MM.1S (cell line): ENCODE measurements around the gene PPP1R15B.

Experiments used
- DNase-seq: peaks from one replicate; pipeline ENCODE4 v3.0.0-alpha.2; 2015
- H2AFZ ChIP-seq: fragments of 300-600 bp; sonication (generic); 2 replicates; pipeline ENCODE4 v1.6.0; 2016; ENCODE audit warnings: antibody characterized with exemption, low read length
- H3F3A ChIP-seq: fragments of 300-600 bp; sonication (generic); 2 replicates; pipeline ENCODE4 v1.6.1; 2016; ENCODE audit warnings: mild to moderate bottlenecking, antibody characterized with exemption, low read length, moderate library complexity, mixed read lengths; ENCODE audit not compliant: insufficient read depth
- H3K27ac ChIP-seq: fragments of 300-600 bp; sonication (generic); 2 replicates; pipeline ENCODE4 v1.5.1; 2016; ENCODE audit warnings: mild to moderate bottlenecking, low read length
- H3K27me3 ChIP-seq: fragments of 300-600 bp; sonication (generic); replicated peaks from 2 replicates; pipeline ENCODE4 v1.6.0; 2016; ENCODE audit warnings: low read length; ENCODE audit not compliant: insufficient read depth
- H3K36me3 ChIP-seq: fragments of 300-600 bp; sonication (generic); replicated peaks from 2 replicates; pipeline ENCODE4 v1.6.1; 2016; ENCODE audit warnings: mild to moderate bottlenecking, low read length, mixed read lengths; ENCODE audit not compliant: insufficient read depth
- H3K4me1 ChIP-seq: fragments of 300-600 bp; sonication (generic); 2 replicates; pipeline ENCODE4 v1.6.1; 2016; ENCODE audit warnings: low read length, mixed read lengths
- H3K4me2 ChIP-seq: fragments of 300-600 bp; sonication (generic); 2 replicates; pipeline ENCODE4 v1.6.0; 2016; ENCODE audit warnings: low read depth, low read length
- H3K4me3 ChIP-seq: fragments of 300-600 bp; sonication (generic); 2 replicates; pipeline ENCODE4 v1.5.1; 2016; ENCODE audit warnings: low read length, mixed read lengths
- H3K79me2 ChIP-seq: fragments of 300-600 bp; sonication (generic); 2 replicates; pipeline ENCODE4 v1.6.1; 2016; ENCODE audit warnings: mixed run types, low read length, mixed read lengths
- H3K9ac ChIP-seq: fragments of 300-600 bp; sonication (generic); 2 replicates; pipeline ENCODE4 v1.6.1; 2016; ENCODE audit warnings: low read length, mixed read lengths
- H3K9me2 ChIP-seq: fragments of 300-600 bp; sonication (generic); replicated peaks from 2 replicates; pipeline ENCODE4 v1.6.1; 2016; ENCODE audit warnings: mild to moderate bottlenecking, low read length, mixed read lengths; ENCODE audit not compliant: insufficient read depth
- H3K9me3 ChIP-seq: fragments of 300-600 bp; sonication (generic); replicated peaks from 2 replicates; pipeline ENCODE4 v1.6.1; 2016; ENCODE audit warnings: mild to moderate bottlenecking, low read length, mixed read lengths; ENCODE audit not compliant: insufficient read depth
- H4K20me1 ChIP-seq: fragments of 300-600 bp; sonication (generic); 2 replicates; pipeline ENCODE4 v1.6.1; 2016; ENCODE audit warnings: mild to moderate bottlenecking, low read length, moderate library complexity, mixed read lengths; ENCODE audit not compliant: insufficient read depth
- EZH2 ChIP-seq: fragments of 300-600 bp; sonication (generic); optimal IDR thresholded peaks from 2 replicates; pipeline ENCODE3; 2017; ENCODE audit warnings: low read depth, mild to moderate bottlenecking, antibody characterized with exemption, low read length, mixed read lengths
- EZH2phosphoT487 ChIP-seq: fragments of 300-600 bp; sonication (generic); IDR thresholded peaks from 2 replicates; pipeline ENCODE4 v1.6.1; 2018; ENCODE audit warnings: antibody characterized with exemption, low read length
- TF ChIP-seq, protein P1 (sequence below): fragments of 300-600 bp; sonication (generic); IDR thresholded peaks from 2 replicates; pipeline ENCODE4 v1.5.1; 2016; ENCODE audit warnings: antibody characterized with exemption, low read length, mixed read lengths

Gene PPP1R15B

DNA sequence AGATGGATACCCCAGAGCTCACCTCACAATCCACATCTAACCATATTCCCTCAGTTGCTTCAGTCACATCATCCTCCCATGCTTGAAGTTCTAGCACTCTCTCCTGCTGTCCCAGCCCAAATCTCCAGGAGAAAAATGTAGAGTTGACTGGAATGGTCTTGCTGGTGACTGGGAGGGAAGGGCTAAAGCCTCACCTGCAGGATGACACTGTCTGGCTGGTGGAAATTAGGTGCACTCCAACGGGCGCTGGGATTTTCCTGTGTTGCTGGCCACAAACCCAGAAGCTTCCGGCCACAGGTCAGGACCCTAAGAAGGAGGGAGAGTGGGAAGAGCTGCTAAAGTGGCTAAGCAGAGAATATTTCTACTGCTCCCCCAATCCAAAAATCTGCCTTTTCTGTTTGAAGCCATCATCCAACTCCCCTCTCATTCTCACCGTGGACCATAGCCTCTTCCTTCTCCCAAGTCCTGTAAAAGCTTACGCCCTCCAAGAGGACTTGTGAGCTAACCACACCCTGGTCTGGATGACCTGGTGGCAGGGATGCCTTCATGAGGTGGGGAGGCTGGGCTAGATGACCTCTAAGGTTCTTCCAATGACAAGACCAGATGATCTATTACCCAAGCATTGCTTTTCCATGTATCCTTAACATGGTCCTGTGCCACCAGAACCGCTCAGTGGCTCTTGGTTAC, 37.5 kb upstream of the PPP1R15B start:
- no peaks in the 10 kb centered on the region for H3K79me2 ChIP-seq
- H3K4me1 ChIP-seq: peaks cover 7% of the 10 kb centered on the region
- no peak for DNase-seq
- H3K9ac ChIP-seq: no peak overlapping the region
- no peaks in the 10 kb centered on the region for H4K20me1 ChIP-seq
- no peak overlapping the region for H3K27ac ChIP-seq
- H2AFZ ChIP-seq: no peak overlapping the region
- no peaks in the 10 kb centered on the region for H3K9me2 ChIP-seq
- no peak overlapping the region for H3K4me2 ChIP-seq
- peaks cover 3% of the 10 kb centered on the region; the same call in 1 of the 2 replicates for H3F3A ChIP-seq
- no peak overlapping the region for H3K4me3 ChIP-seq
- no peaks in the 10 kb centered on the region for H3K27me3 ChIP-seq
- TF ChIP-seq EZH2phosphoT487: no peak
- TF ChIP-seq, protein P1, sequence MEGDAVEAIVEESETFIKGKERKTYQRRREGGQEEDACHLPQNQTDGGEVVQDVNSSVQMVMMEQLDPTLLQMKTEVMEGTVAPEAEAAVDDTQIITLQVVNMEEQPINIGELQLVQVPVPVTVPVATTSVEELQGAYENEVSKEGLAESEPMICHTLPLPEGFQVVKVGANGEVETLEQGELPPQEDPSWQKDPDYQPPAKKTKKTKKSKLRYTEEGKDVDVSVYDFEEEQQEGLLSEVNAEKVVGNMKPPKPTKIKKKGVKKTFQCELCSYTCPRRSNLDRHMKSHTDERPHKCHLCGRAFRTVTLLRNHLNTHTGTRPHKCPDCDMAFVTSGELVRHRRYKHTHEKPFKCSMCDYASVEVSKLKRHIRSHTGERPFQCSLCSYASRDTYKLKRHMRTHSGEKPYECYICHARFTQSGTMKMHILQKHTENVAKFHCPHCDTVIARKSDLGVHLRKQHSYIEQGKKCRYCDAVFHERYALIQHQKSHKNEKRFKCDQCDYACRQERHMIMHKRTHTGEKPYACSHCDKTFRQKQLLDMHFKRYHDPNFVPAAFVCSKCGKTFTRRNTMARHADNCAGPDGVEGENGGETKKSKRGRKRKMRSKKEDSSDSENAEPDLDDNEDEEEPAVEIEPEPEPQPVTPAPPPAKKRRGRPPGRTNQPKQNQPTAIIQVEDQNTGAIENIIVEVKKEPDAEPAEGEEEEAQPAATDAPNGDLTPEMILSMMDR: no peak
- H3K9me3 ChIP-seq: no peaks in the 10 kb centered on the region
- no peaks in the 10 kb centered on the region for H3K36me3 ChIP-seq

DNA sequence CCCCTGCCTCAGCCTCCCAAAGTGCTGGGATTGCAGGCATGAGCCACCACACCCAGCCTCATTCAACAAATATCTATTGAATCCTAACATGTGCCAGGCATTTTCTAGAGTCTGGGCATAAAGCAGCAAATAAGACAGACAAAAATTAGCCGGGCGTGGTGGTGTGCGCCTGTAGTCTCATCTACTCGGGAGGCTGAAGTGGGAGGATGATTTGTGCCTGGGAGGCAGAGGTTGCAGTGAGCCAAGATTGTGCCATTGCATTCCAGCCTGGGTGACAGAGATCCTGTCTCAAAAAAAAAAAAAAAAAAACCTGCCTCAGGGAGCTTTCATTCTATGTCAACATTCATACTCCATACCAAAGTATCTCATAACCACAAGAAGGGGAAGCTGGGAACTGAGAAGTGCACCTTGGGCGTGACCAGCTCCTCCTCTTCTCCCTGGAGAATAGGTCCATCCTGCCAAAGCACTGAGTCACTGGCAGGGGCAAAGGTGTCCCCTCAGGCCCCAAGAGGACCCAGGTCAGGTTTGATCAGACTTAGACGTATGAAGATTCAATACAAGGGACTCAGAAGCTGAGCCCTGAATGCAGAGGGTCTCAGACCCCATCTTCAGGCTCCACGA, 36.8 kb upstream of the PPP1R15B start:
- Histone ChIP-seq H3K9ac (no peak overlapping the region), H3K36me3 (no peaks in the 10 kb centered on the region), H3K4me2 (no peak overlapping the region)

DNA sequence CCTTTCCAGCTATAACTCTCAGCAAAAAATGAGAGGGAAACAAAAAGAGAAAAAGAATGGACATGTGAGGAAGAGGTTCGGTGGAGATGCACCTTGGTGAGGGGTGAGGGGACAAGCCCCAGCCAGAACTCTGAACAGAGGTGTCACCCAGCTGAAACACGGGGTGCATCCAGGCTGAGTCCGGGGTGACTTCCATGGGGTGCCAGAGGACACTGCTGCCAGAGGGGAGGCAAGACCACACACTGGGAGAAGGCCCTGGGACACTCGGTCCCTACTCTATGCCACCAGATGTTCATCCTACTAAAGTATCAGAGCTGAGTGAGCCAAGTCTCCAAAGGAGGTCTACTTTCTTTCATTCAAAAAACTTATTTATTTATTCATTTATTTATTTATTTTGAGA, 36.1 kb upstream of the PPP1R15B start:
- TF ChIP-seq EZH2phosphoT487 (no peak), EZH2 (no peak)
- TF ChIP-seq, protein P1: no peak
- Histone ChIP-seq H3K9me3 (no peaks in the 10 kb centered on the region), H2AFZ (no peak overlapping the region), H3K9ac (no peak overlapping the region), H3K4me1 (peaks cover 1% of the 10 kb centered on the region), H3K27ac (no peak overlapping the region), H3K9me2 (no peaks in the 10 kb centered on the region), H3K79me2 (no peaks in the 10 kb centered on the region), H3K4me2 (no peak overlapping the region), H3K36me3 (no peaks in the 10 kb centered on the region), H3K4me3 (no peak overlapping the region), H3K27me3 (no peaks in the 10 kb centered on the region), H3F3A (peaks cover under 1% of the 10 kb centered on the region; the same call in 1 of the 2 replicates), H4K20me1 (no peaks in the 10 kb centered on the region)
- DNase-seq: no peak

More for the DNA sequence above, 36.8 kb upstream of the PPP1R15B start:
- no peak for DNase-seq
- H3K4me3 ChIP-seq: no peak overlapping the region
- no peaks in the 10 kb centered on the region for H3K9me2 ChIP-seq
- no peaks in the 10 kb centered on the region for H3K9me3 ChIP-seq
- no peaks in the 10 kb centered on the region for H3K79me2 ChIP-seq
- H4K20me1 ChIP-seq: no peaks in the 10 kb centered on the region
- peaks cover 7% of the 10 kb centered on the region for H3K4me1 ChIP-seq
- TF ChIP-seq EZH2phosphoT487: no peak
- TF ChIP-seq EZH2: no peak
- TF ChIP-seq, protein P1: no peak
- H3K27me3 ChIP-seq: no peaks in the 10 kb centered on the region
- H2AFZ ChIP-seq: no peak overlapping the region
- no peak overlapping the region for H3K27ac ChIP-seq
- peaks cover 3% of the 10 kb centered on the region; the same call in 1 of the 2 replicates for H3F3A ChIP-seq
